Hepatocyte (in vitro differentiated cells): Measurements from ENCODE around the gene NRDC.

Experiments
- CTCF ChIP-seq: fragments of 200-600 bp; sonication (generic); IDR thresholded peaks from 2 replicates; pipeline ENCODE4 v1.5.1; 2016; ENCODE audit warnings: antibody characterized with exemption, mild to moderate bottlenecking; ENCODE audit not compliant: poor library complexity
- EZH2 ChIP-seq: fragments of 200-600 bp; sonication (generic); IDR thresholded peaks from 2 replicates; pipeline ENCODE4 v1.6.1; 2016; ENCODE audit warnings: antibody characterized with exemption, mild to moderate bottlenecking, borderline replicate concordance
- EZH2phosphoT487 ChIP-seq: fragments of 200-600 bp; sonication (generic); IDR thresholded peaks from one replicate; pipeline ENCODE4 v1.6.1; 2018; ENCODE audit warnings: antibody characterized with exemption, mild to moderate bottlenecking, low read depth, moderate library complexity; ENCODE audit not compliant: unreplicated experiment, severe bottlenecking

GRCh38 chr1:51861669-51862068, 16.9 kb downstream of the NRDC start:
- TF ChIP-seq CTCF = no peak
- no peak for TF ChIP-seq EZH2
- TF ChIP-seq EZH2phosphoT487 = no peak
